Posterior cingulate gyrus (tissue), 11 donors: ENCODE results near the gene PIGB.
"Not testable (repeated sequence)": the region's sequence is repeated elsewhere in the genome, so short reads cannot be mapped to it uniquely, and the experiment has no call there.

Source experiments
- DNase-seq, 10 donors: peaks; one replicate each; pipeline versions ENCODE4 v3.0.0 to v3.0.0-alpha.2; 2020 to 2021; ENCODE audit warnings: mixed read lengths in 3 of 10
- intact Hi-C: fragments of 100-400 bp; cut with DNase I; formaldehyde crosslinking; loops from one replicate; pipeline ENCODE4 v1.15.1; 2023

PIGB gene

GRCh38 chr15:55318588-55319494 lies at the start of gene PIGB, which contains the start of gene PIGBOS1:
PIGB (plus strand) TSS chr15:55319222; CDS start chr15:55319251, 29 bp downstream.
PIGBOS1 (minus strand) TSS chr15:55319123; CDS start chr15:55317792, 1,331 bp downstream.
- peak; percentile 73 to 97 (median 84) for DNase-seq
- intact Hi-C loops = loop anchor here (5.0 kb wide), 1 partner anchor 88 kb away; the partner anchor contains the start of genes CCPG1 and PIERCE2

- intact Hi-C loops = no loop called here
- no peak for DNase-seq
Measured at GRCh38 chr15:55270291-55270690, 48.7 kb upstream of the PIGB start.

- no peak for DNase-seq
- intact Hi-C loops = no loop called here
Measured at GRCh38 chr15:55276324-55276723, 42.7 kb upstream of the PIGB start.

- intact Hi-C loops = no loop called here
- no peak for DNase-seq
Measured at GRCh38 chr15:55277116-55277564, 41.9 kb upstream of the PIGB start.

GRCh38 chr15:55277715-55278114 lies 41.3 kb upstream of the PIGB start:
- no peak for DNase-seq
- intact Hi-C loops = no loop called here

GRCh38 chr15:55279100-55279745 lies 39.8 kb upstream of the PIGB start:
- intact Hi-C loops = no loop called here
- no peak for DNase-seq

- intact Hi-C loops = no loop called here
- no peak for DNase-seq
Measured at GRCh38 chr15:55279746-55280351, 39.2 kb upstream of the PIGB start.

GRCh38 chr15:55280589-55280988 lies 38.4 kb upstream of the PIGB start:
- DNase-seq, intact Hi-C loops: not testable (repeated sequence)

- intact Hi-C loops = no loop called here
- no peak for DNase-seq
Measured at GRCh38 chr15:55281517-55282228, 37.3 kb upstream of the PIGB start.

- DNase-seq = no peak
Measured at GRCh38 chr15:55282284-55282833, 36.7 kb upstream of the PIGB start.

GRCh38 chr15:55283379-55284147 lies 35.5 kb upstream of the PIGB start:
- no peak for DNase-seq
- intact Hi-C loops = no loop called here

More at GRCh38 chr15:55282284-55282833, 36.7 kb upstream of the PIGB start:
- intact Hi-C loops = no loop called here

- DNase-seq = no peak
- intact Hi-C loops = no loop called here
Measured at GRCh38 chr15:55284426-55284825, 34.6 kb upstream of the PIGB start.

GRCh38 chr15:55286442-55287189 lies 32.4 kb upstream of the PIGB start:
- intact Hi-C loops = not testable (repeated sequence)

GRCh38 chr15:55288006-55288717 lies 30.9 kb upstream of the PIGB start:
- intact Hi-C loops = no loop called here
- no peak for DNase-seq

More at GRCh38 chr15:55286442-55287189, 32.4 kb upstream of the PIGB start:
- not testable (repeated sequence) for DNase-seq

GRCh38 chr15:55289011-55289745 lies 29.8 kb upstream of the PIGB start:
- intact Hi-C loops = no loop called here
- no peak for DNase-seq

- peak in 6 of 10 donors; percentile 4 to 91 (median 29) for DNase-seq
- intact Hi-C loops = loop anchor here (1.0 kb wide), 1 partner anchor 73 kb away; no protein-coding TSS in a partner anchor
Measured at GRCh38 chr15:55289746-55290527, 29.1 kb upstream of the PIGB start, which contains the start of gene RAB27A. RAB27A (minus strand) TSS chr15:55289813; CDS start chr15:55234934, 54,879 bp downstream.
